HG03432 (cell line): Measurements from ENCODE around the gene RNF217.
"Not testable (repeated sequence)": the region's sequence is repeated elsewhere in the genome, so short reads cannot be mapped to it uniquely, and the experiment has no call there.

Source experiments
- ATAC-seq: cut with Tn5 transposase; IDR thresholded peaks from one replicate; pipeline ENCODE4 v1.9.1; 2021; ENCODE audit warnings: mild to moderate bottlenecking, moderate library complexity; ENCODE audit not compliant: unreplicated experiment

Gene RNF217

GRCh38 chr6:125050663-125051318 lies 88.6 kb downstream of the RNF217 start:
- ATAC-seq = no peak

DNA sequence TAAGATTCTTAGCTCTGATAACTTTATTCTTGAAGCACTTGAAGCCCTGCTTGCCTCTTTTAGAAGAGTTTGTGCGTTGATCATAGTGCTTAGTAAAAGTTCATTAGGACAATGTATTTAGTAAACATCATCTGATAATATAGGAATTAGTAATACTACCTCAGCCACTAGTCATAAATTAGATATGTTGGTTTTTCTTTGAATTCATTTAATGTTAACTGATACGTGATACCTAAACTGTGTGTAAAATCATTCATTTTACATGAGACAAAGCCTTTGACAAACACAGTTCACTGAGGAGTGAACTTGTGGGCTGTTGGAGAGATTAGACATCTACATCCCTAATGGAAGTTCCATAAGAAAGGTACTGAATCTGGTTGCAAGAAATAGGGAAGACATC lies 91.6 kb downstream of the RNF217 start:
- no peak for ATAC-seq

GRCh38 chr6:125054331-125054730 lies 92.1 kb downstream of the RNF217 start:
- ATAC-seq = no peak

DNA sequence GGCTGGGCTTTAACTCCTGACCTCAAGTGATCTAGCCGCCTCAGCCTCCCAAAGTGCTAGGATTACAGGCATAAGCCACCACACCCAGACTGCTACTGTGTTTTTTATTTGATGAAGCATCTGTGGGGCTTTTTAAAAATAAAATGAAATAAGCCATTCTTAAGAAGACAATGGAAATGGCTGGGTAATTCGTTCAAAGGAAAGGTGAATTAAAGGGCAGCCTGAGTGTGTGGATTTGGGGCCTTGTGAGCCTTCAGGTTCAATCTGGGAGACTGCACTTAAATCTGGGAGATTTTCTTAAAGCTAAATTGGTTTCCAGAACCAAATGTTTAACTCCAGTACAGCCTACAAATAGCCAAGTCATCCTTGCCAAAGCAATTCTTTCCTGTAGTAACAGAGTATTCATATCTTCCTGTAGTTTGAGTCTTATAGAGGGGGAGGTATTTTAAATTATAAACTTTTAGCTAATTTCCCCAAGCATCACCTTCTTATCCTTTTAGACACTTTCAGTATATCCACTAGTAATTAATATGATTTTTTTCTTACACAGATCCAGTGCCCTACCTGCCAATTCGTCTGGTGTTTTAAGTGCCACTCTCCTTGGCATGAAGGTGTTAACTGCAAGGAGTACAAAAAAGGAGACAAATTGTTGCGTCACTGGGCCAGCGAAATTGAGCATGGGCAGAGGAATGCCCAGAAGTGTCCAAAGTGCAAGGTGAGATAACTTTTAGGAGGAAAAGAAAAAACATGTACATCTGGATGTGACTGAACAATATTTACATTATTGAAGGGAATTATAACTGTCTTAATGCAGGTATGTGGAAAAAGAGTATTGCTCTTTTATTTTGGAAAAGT lies 95.4 kb downstream of the RNF217 start:
- no peak for ATAC-seq

DNA sequence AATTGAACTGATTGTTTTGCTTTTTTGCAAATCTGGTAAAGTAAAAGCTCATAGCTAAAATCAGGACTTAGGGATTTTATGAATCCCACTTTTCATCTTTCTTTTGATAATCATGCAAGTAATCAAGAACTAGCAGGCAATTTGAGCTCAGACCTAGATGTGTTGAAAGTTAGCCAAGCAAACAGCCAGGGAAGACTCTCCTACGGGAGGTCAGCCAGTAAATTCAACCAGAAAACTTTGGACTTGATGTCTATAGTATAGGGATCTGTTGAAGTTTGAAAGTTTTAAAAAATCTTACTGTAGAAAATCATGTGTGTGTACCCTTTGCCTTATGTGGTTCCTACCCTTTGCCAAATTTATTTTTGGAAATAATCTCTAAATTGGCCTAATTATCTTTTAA lies 96.3 kb downstream of the RNF217 start:
- no peak for ATAC-seq

GRCh38 chr6:125063307-125063706 lies 101.1 kb downstream of the RNF217 start:
- ATAC-seq = peak; percentile 49

DNA sequence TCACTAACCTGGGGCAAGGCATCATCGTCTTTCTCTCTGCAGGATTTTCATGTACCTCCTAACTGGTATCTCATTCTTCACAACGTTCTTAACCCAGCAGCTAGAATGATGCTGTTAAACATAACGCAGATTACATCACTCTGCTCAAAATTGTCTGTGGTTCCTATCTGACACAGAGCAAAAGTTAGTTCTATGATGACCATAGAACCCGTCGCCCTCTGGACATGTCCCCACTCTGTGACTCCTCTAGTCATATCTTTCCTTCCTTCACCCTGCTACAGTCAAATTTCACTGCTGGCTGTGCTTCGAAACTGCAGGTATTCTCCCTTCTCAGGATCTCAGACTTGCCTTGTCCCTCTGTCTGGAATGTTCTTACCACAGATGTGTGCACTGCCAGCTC lies 103.9 kb downstream of the RNF217 start:
- no peak for ATAC-seq

- ATAC-seq = no peak
Measured at GRCh38 chr6:125066964-125067363, 104.7 kb downstream of the RNF217 start.

DNA sequence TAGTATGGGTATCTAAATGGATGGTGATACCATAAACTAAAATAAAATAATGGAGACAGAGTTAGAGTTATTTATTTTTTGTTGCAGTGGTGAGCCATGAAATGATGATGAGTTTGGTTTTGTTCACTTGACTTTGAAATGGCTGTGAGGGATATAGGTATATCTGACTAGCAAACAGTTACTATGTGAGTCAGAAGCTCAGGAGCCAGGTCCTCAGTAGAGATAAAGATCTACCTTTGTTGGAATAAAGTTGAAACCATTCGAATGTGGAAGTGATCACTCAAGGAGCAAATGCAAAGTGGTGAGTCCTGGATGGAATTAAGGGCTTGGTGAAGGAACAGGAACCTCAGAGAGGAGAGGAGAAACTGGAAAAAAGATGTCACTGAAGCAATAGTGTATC lies 105.3 kb downstream of the RNF217 start:
- ATAC-seq = no peak

GRCh38 chr6:125073071-125073470 lies 110.8 kb downstream of the RNF217 start:
- no peak for ATAC-seq

GRCh38 chr6:125074120-125074519 lies 111.9 kb downstream of the RNF217 start:
- no peak for ATAC-seq

DNA sequence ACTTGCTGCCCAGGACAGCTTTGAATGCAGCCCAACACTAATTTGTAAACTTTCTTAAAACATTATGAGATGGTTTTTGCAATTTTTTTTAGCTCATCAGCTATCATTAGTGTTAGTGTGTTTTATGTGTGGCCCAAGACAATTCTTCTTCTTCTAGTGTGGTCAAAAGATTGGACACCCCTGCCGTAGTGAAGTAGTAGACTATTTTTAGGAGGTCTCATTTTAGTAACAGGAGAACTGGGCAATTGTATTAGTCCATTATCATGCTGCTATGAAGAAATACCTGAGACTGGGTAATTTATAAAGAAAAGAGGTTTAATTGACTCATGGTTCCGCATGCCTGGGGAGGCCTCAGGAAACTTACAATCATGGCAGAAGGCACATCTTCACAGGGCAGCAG lies 112.8 kb downstream of the RNF217 start:
- ATAC-seq = not testable (repeated sequence)

DNA sequence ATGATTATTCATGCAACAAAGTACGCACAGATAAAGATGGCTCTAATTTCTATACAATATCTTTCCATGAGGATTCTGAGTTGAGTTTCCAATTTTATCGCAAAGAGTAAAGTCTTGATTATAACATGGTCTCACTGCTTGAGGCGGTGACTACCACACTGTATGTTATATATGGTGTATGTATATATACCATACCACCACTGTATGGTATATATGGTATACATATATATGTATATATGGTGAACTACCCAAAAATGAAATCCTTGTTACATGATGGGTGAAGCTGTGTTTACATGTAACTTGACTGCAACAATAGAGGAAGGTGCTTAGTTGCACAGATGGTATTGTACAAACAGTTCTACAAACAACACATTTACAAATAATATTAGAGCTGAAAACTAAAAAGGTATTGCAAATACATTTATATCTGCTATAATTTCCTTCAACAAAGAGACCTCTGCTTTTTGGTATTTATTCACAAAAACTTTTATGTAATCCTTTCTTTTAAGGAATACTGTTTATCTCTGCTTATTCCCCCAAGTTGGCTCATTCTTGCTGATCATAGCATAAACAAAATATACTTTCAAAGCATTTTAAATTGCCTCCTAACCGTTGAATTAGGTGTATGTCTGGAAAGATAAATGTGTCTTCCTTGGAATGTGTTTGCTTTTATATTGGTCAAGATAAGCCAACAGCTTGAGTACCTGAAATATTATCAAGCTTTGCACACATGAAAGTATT lies 113.7 kb downstream of the RNF217 start:
- no peak for ATAC-seq

- no peak for ATAC-seq
Measured at GRCh38 chr6:125076482-125076742, 114.2 kb downstream of the RNF217 start.

DNA sequence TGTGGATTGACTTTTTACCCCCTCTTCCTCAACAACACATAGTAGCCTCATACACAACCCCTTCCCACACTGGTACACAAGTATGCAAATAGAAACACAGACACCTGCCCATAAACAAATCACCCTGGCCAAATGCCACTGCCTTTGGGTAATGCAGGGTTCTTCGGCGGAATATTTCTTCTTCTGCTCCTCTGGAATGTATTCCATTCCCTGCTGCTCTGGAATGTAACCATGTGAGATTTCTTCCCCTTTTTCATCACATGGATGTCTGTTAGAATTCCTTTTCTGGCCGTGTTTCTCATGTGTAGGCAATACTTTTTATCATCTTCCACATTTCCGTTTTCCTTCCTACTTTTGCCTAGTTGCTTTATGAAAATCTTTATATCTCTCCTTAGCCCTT lies 115.2 kb downstream of the RNF217 start:
- ATAC-seq = no peak

GRCh38 chr6:125078602-125079321 lies 116.5 kb downstream of the RNF217 start:
- no peak for ATAC-seq

- no peak for ATAC-seq
Measured at GRCh38 chr6:125082908-125083683, 120.9 kb downstream of the RNF217 start.

DNA sequence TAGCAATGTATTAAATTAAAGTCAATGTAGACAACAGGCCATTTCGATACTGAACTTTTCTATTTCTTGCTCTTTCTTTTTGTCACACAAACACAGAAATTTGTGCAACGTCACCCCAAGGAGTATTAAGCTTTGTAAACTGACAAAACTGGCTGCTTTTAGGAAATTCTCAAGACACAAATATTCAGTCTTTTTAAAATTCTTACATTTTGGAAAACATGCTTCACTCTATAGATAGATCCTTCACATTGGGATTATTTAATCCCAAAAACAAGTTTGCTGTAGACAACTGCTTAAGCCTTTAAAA lies 121.4 kb downstream of the RNF217 start:
- ATAC-seq = no peak

DNA sequence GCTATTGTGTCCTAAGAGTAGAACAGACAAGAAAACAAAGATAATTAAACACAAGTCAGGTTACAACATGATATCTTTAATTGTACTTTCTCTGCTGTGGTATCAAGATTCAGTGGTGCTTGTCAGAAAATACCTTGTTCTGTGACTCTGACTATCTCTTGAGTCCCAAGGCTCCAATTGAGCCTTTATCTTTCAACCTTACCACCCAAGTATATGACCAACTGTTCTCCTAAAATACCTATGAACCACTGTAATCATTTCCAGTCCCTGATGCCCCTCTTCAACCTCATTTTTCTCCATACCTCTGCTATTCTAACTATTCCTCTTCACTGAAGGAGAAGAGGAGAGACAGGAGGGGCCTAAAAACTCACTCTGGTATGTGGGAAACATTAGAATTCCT lies 124.5 kb downstream of the RNF217 start:
- no peak for ATAC-seq

DNA sequence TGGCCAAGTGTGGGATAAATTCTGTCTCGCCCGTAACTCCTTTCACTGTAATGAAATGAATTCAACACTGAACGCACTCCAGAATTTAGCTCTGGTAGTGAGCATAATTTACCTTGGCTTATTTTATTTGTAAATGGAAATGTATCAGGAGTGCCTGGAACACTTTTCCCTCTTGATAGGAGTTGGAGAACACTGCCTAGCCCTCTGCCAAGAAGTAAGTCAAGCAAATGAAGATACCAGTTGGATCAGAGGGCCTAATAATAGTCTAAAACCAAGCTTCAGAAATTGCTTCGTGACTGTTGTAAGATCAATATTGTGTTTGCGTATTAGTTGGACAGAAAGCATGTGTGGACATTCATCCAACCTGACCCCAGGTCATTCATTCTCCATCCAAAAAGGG lies 126.7 kb downstream of the RNF217 start:
- no peak for ATAC-seq

DNA sequence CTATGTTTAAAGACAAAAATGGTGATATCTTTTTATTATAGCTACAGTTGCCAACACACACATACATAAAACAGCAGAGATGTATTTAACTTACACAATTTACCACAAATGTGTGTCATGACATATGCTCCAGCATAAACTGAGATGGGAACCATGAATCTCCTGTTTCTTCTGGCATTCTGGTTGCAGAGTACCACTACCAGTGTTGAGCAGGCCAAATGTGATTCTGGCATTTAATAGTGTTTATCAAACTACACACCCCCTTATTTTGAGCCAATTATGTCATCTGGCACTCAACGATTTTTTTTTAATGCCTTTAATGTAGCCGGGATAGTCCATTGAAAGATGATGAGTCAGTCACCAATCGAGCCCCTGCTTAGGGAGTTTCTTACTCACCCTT lies 132.3 kb downstream of the RNF217 start:
- ATAC-seq = no peak
